Mesodermal cell (in vitro differentiated cells): ENCODE results near the gene SYNDIG1.

Experiments
- H3K27ac ChIP-seq: 2 replicates; pipeline ENCODE4 v1.7.0; 2013; ENCODE audit warnings: mild to moderate bottlenecking, low read depth, low read length, moderate library complexity; ENCODE audit not compliant: severe bottlenecking
- H3K36me3 ChIP-seq: 2 replicates; pipeline ENCODE4 v1.7.1; 2013; ENCODE audit warnings: mild to moderate bottlenecking, low read length, moderate library complexity; ENCODE audit not compliant: control insufficient read depth, insufficient read depth
- H3K4me1 ChIP-seq: one replicate; pipeline ENCODE4 v1.7.1; 2013; ENCODE audit warnings: mild to moderate bottlenecking, low read length; ENCODE audit not compliant: insufficient read depth, control insufficient read depth, poor library complexity, severe bottlenecking
- H3K4me3 ChIP-seq: 2 replicates; pipeline ENCODE4 v1.7.0; 2013; ENCODE audit warnings: low read length, control low read depth, mild to moderate bottlenecking; ENCODE audit not compliant: insufficient read depth, poor library complexity, severe bottlenecking; ENCODE audit errors: extremely low read depth
- H3K9me3 ChIP-seq: 2 replicates; pipeline ENCODE4 v1.7.1; 2013; ENCODE audit warnings: mild to moderate bottlenecking, low read length, moderate library complexity; ENCODE audit not compliant: control insufficient read depth
- WGBS, 2 experiments: methylation state at CpG; one replicate each; pipeline ENCODE4 v1.1.5; 2013; ENCODE audit warnings: missing lambda C conversion rate in 2 of 2; ENCODE audit not compliant: insufficient coverage in 2 of 2; 5-methylcytosine and 5-hydroxymethylcytosine counted together

SYNDIG1 gene

DNA sequence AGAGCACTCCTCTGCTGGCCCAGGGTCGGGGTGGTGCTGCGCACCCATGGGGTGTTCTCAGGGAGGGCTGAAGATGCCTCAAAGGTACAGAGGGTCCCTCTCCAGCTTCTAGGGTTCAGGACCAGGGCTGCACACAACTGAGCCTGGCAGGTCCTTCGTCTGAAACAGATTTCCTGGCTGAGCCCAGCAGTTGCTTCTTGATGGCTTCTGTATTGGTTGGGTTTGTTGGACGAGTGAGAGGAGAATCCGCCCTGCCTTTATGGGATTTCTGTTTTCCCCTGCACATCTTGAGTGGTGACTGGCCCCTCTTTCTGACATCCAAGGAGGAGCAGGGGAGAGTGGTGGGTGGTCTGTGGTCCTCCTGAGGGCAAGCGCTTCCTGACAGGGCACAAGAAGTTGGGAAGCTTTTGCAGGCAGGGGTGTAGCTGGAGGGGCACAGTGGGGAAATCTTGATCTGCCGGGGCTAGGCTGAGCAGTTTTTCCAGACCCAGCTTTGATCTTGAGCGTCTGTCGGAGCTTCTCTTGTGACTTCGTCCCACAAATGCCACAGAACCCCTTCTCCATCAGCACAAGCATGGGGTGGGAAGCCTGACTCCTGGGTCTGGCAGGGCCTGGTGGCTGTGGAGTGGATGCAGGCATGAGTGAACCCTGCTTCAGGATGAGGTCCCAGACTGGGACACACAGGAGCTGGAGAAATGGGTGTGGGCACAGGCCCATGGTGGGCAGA lies 116.5 kb downstream of the SYNDIG1 start:
- Histone ChIP-seq H3K4me1 (no peaks in the 10 kb centered on the region), H3K36me3 (no peaks in the 10 kb centered on the region), H3K9me3 (no peaks in the 10 kb centered on the region), H3K4me3 (no peak overlapping the region), H3K27ac (no peak overlapping the region)
- WGBS, 2 experiments = 87 to 96% methylated on average over 6 to 8 of the region's 10 CpGs

GRCh38 chr20:24586523-24586840 lies 117.1 kb downstream of the SYNDIG1 start:
- no peak overlapping the region for H3K4me3 ChIP-seq
- no peaks in the 10 kb centered on the region for H3K4me1 ChIP-seq
- no peaks in the 10 kb centered on the region for H3K9me3 ChIP-seq
- no peaks in the 10 kb centered on the region for H3K36me3 ChIP-seq
- H3K27ac ChIP-seq = no peak overlapping the region
- 86 to 100% methylated on average over 4 to 6 of the region's 6 CpGs for WGBS, 2 experiments

DNA sequence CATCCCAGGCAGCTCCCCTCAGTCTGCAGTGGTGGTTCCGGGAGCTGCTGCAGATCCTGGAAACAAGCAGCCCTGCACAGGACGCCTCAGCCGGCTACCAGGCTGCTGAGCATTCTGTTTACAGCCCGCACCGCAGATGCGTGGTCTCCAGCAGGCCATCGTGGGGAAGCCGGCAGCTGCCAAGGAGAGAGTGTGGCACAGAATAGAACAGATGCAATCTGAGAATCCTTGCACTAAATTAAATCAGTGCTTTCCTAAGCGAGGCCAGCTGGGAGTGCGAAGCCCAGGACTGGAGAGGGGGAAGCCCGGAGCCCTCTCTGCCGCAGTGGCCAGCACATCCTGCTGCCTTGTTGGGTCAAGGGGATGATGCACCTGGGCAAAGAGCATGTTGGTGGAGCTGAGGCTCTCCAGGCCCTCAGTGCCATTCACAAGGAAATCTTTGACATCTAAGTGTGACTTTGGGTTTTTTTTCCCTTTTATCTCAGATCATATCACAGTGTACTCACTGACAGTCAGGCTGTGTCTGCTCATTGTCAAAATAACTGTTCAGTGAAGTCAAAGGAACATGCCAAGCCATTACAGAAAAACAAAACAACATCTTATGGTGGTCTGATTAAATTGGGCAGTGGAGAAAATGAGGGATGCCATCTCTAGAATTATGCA lies 118.1 kb downstream of the SYNDIG1 start:
- Histone ChIP-seq H3K4me3 (no peak overlapping the region), H3K4me1 (no peaks in the 10 kb centered on the region), H3K9me3 (no peaks in the 10 kb centered on the region), H3K36me3 (no peaks in the 10 kb centered on the region), H3K27ac (no peak overlapping the region)
- WGBS, 2 experiments = 88 to 94% methylated on average over 10 to 12 of the region's 12 CpGs

DNA sequence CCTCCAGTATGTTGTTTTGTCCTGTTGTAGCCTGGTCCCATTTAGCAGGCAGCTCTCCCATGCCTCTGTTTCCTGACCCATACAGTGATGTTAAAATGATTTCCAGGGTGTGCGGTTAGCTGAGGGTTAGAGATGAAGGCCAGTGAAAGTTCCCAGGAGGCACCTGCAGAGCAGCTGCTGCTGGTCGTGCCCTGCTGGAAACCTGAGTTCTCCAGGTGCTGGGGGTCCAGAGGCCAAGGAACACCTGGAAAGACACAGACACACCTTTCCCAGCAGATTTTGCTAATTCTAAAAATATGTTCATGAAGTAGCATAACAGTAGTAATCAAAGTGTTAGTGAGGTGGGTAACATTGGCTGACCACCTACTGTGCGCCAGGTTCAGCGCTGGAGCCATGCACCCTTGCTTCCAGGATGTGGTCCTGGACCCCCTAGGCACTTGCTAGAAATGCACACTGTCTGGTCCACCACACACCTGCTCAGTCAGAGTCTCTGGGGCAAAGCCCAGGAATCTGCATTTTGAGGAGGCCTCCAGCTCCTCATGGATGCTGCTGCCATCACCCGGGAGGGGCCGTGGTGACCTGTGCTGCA lies 118.7 kb downstream of the SYNDIG1 start:
- Histone ChIP-seq H3K36me3 (no peaks in the 10 kb centered on the region), H3K4me3 (no peak overlapping the region), H3K27ac (no peak overlapping the region), H3K9me3 (no peaks in the 10 kb centered on the region), H3K4me1 (no peaks in the 10 kb centered on the region)
- 95 to 96% methylated on average over 2 to 6 of the region's 6 CpGs for WGBS, 2 experiments

GRCh38 chr20:24588725-24589340 lies 119.4 kb downstream of the SYNDIG1 start:
- H3K27ac ChIP-seq = no peak overlapping the region
- no peaks in the 10 kb centered on the region for H3K4me1 ChIP-seq
- H3K4me3 ChIP-seq = no peak overlapping the region
- 100% methylated on average over 1 of the region's 4 CpGs; no CpG with 5 or more reads in 1 of the 2 experiments for WGBS, 2 experiments
- H3K9me3 ChIP-seq = no peaks in the 10 kb centered on the region
- H3K36me3 ChIP-seq = no peaks in the 10 kb centered on the region

DNA sequence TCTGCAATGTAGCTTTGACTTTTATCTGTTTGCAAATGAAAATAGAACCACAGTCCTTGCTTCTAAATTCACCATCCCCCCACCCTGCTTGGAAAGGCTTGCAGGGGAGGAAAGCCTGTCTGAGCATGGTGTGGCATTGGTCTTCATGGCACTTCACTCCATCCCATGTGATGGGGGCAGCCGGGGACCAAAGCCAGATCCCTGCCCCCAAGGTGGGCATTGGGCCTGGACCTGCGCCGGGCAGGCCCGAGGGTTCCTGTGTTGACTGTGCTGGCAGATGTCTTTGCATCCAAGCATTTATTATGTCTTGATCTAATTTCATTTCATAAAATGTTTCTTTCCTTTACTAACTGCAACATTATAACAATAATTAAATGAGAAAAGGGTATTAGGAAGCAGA lies 120.0 kb downstream of the SYNDIG1 start:
- Histone ChIP-seq H3K27ac (no peak overlapping the region), H3K4me1 (no peaks in the 10 kb centered on the region), H3K9me3 (no peaks in the 10 kb centered on the region), H3K4me3 (no peak overlapping the region), H3K36me3 (no peaks in the 10 kb centered on the region)
- WGBS, 2 experiments = 100% methylated on average over 1 to 2 of the region's 4 CpGs

GRCh38 chr20:24589815-24590177 lies 120.4 kb downstream of the SYNDIG1 start:
- Histone ChIP-seq H3K9me3 (no peaks in the 10 kb centered on the region), H3K27ac (no peak overlapping the region), H3K4me1 (no peaks in the 10 kb centered on the region), H3K36me3 (no peaks in the 10 kb centered on the region), H3K4me3 (no peak overlapping the region)
- WGBS, 2 experiments = 85 to 95% methylated on average over 7 to 9 of the region's 13 CpGs

DNA sequence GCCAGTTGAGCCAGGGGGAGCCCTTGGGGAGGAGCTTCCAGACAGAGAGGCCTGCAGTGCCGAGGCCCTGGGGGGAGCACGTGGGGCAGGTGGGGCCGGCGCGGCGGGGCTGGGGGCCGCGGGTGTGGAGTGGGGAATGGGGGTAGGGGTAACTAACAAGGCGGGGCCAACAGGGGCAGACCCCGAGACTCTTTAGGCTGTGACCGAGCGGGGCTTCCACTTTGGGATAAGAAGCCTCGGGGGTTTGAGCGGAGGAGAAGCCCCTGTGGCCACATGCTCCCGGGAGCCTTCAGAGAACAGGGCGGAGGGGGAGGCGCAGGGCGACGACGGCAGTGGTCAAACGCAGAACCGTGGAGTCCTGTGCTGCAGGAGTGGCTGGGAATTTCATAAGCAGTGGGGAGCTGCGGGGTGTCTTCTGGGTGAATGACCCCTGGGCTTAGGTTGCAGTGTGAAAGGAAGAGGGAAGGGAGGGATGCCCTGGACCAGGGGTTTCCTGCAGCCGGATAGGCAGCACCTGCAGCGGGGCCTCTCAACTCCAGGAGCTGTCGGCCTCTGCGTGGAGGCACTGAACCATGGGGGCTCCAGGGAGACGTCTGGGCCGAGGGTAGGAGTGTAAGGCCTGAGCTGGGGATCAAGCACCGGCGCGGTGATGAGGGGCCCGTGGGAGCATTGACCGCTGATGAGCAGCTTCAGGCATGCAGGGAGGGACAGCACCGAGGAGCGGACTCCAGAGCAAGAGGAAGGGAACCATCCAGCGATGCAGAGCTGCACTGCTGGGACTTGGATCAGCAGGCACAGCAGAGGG lies 121.0 kb downstream of the SYNDIG1 start:
- Histone ChIP-seq H3K4me1 (no peaks in the 10 kb centered on the region), H3K4me3 (no peak overlapping the region), H3K27ac (no peak overlapping the region), H3K9me3 (no peaks in the 10 kb centered on the region), H3K36me3 (no peaks in the 10 kb centered on the region)
- 92 to 93% methylated on average over 23 to 31 of the region's 37 CpGs for WGBS, 2 experiments

DNA sequence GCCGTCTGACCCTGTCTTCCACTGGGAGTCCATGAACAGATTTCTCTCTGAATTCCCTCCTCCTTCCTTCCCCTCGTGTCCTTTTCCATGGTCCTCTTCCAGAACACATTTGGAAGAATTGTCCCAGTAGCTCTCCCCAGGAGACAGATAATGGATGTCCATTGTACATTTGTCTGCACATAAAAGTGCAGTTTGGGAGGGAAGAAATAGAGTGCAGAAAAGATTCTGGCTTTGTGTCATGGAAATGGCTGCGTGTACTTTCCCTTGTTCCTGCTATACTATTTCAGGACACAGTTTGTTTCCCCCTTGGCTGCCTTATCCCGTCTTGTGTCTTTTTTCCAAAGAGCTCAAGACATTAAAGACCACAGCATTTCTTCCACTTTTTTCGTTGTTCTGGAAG lies 127.6 kb downstream of the SYNDIG1 start:
- Histone ChIP-seq H3K9me3 (no peaks in the 10 kb centered on the region), H3K4me1 (no peaks in the 10 kb centered on the region), H3K36me3 (no peaks in the 10 kb centered on the region), H3K27ac (no peak overlapping the region), H3K4me3 (no peak overlapping the region)
- WGBS, 2 experiments = 81 to 93% methylated on average over 3 of the region's 5 CpGs

DNA sequence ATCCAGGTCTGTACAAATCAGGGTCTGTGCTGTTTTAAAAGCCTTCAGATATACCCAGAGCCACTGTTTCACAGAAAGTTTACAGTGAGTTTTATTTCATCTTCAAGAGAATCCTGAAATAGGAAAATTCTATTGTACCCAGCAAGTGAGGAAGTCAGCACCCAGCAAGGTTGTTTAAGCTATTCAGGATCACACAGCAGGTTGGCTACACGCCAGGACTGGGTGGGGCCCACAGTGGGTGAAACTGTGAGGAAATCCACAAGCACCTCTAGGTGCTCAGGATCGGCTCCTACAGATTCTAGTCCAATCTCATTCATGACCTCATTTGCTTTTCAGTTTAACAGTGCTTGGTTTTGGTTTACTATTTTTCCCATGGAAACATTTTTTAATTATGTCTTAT lies 128.9 kb downstream of the SYNDIG1 start:
- Histone ChIP-seq H3K4me3 (no peak overlapping the region), H3K9me3 (no peaks in the 10 kb centered on the region), H3K4me1 (no peaks in the 10 kb centered on the region), H3K27ac (no peak overlapping the region), H3K36me3 (no peaks in the 10 kb centered on the region)
- WGBS, 2 experiments = 82 to 92% methylated on average over 1 to 2 of the region's 2 CpGs
